ENCODE data around the gene HASPIN.

HASPIN gene

DNA sequence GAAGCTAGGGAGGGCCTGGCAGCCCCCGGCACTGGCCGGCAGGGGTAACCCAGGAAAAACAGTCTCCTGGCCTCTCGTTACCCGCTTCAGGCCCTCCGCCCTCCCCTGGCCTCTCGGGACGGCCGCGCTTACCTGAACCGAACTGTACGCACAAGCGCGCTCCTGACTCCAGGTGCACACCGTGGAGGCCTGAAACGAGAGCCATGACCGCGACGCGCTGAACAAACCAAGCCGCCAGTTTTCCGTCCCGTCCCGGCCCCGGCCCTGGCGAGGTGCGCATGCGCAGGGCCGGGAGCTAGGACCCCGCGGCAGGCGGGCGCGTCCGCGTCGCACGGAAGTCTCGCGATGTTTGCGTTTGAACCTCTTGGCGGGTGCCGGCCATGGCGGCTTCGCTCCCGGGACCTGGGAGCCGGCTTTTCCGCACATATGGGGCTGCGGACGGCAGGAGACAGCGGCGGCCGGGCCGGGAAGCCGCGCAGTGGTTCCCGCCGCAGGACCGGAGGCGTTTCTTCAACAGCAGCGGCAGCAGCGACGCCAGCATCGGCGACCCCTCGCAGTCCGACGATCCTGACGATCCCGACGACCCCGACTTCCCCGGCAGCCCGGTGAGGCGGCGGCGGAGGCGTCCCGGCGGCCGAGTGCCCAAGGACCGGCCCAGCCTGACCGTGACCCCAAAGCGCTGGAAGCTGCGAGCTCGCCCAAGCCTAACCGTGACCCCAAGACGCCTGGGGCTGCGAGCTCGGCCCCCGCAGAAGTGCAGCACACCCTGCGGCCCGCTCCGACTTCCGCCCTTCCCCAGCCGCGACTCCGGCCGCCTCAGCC is at the start of gene HASPIN:
TSS of gene HASPIN (plus strand) at position 348 of the 822 bp plus-strand sequence. CDS start at position 381, 33 bp downstream.
- no peaks in the 10 kb centered on the region for H3K27me3 ChIP-seq (ENCODE audit: control insufficient read depth, insufficient read depth, low read length)
- peak within 1 kb of the TSS; percentile 61 for H3K4me3 ChIP-seq (ENCODE audit: low read length)
- no peaks in the 10 kb centered on the region for H3K4me1 ChIP-seq (ENCODE audit: control insufficient read depth, insufficient read depth, low read length)
- no peaks in the 10 kb centered on the region for H3K9me3 ChIP-seq (ENCODE audit: control insufficient read depth, insufficient read depth, low read length)
- DNase-seq (ENCODE audit: low read depth, low spot score) = peak; percentile 81
- no peak within 1 kb of the TSS for H3K27ac ChIP-seq (ENCODE audit: low read length)
- H3K36me3 ChIP-seq (ENCODE audit: control insufficient read depth, insufficient read depth, low read length) = peaks cover 7% of the 10 kb centered on the region; the same call in 1 of the 2 replicates
- no CpG with 5 or more reads among the region's 98 CpGs for WGBS (ENCODE audit: insufficient coverage, insufficient read length)

- Histone ChIP-seq H3K36me3 (ENCODE audit: control insufficient read depth, insufficient read depth, low read length) (no peaks in the 10 kb centered on the region), H3K4me3 (ENCODE audit: low read length) (no peak overlapping the region), H3K27me3 (ENCODE audit: control insufficient read depth, insufficient read depth, low read length) (no peaks in the 10 kb centered on the region), H3K4me1 (ENCODE audit: control insufficient read depth, insufficient read depth, low read length) (no peaks in the 10 kb centered on the region), H3K9me3 (ENCODE audit: control insufficient read depth, insufficient read depth, low read length) (no peaks in the 10 kb centered on the region), H3K27ac (ENCODE audit: low read length) (no peak overlapping the region)
- no peak for DNase-seq (ENCODE audit: low read depth, low spot score)
- no CpG with 5 or more reads among the region's 11 CpGs for WGBS (ENCODE audit: insufficient coverage, insufficient read length)
These were observed 47.8 kb upstream of the HASPIN start for GRCh38 chr17:3675886-3676285.

GRCh38 chr17:3678095-3678820 is 45.4 kb upstream of the HASPIN start:
- H3K9me3 ChIP-seq (ENCODE audit: control insufficient read depth, insufficient read depth, low read length) = no peaks in the 10 kb centered on the region
- H3K27ac ChIP-seq (ENCODE audit: low read length) = no peak overlapping the region
- no peak for DNase-seq (ENCODE audit: low read depth, low spot score)
- no peaks in the 10 kb centered on the region for H3K27me3 ChIP-seq (ENCODE audit: control insufficient read depth, insufficient read depth, low read length)
- no CpG with 5 or more reads among the region's 16 CpGs for WGBS (ENCODE audit: insufficient coverage, insufficient read length)
- H3K36me3 ChIP-seq (ENCODE audit: control insufficient read depth, insufficient read depth, low read length) = no peaks in the 10 kb centered on the region
- no peaks in the 10 kb centered on the region for H3K4me1 ChIP-seq (ENCODE audit: control insufficient read depth, insufficient read depth, low read length)
- no peak overlapping the region for H3K4me3 ChIP-seq (ENCODE audit: low read length)

GRCh38 chr17:3678821-3679530 is 44.7 kb upstream of the HASPIN start:
- no peak overlapping the region for H3K4me3 ChIP-seq (ENCODE audit: low read length)
- no peaks in the 10 kb centered on the region for H3K4me1 ChIP-seq (ENCODE audit: control insufficient read depth, insufficient read depth, low read length)
- no peaks in the 10 kb centered on the region for H3K9me3 ChIP-seq (ENCODE audit: control insufficient read depth, insufficient read depth, low read length)
- WGBS (ENCODE audit: insufficient coverage, insufficient read length) = no CpG with 5 or more reads among the region's 27 CpGs
- H3K27me3 ChIP-seq (ENCODE audit: control insufficient read depth, insufficient read depth, low read length) = no peaks in the 10 kb centered on the region
- DNase-seq (ENCODE audit: low read depth, low spot score) = no peak
- H3K36me3 ChIP-seq (ENCODE audit: control insufficient read depth, insufficient read depth, low read length) = no peaks in the 10 kb centered on the region
- H3K27ac ChIP-seq (ENCODE audit: low read length) = no peak overlapping the region

DNA sequence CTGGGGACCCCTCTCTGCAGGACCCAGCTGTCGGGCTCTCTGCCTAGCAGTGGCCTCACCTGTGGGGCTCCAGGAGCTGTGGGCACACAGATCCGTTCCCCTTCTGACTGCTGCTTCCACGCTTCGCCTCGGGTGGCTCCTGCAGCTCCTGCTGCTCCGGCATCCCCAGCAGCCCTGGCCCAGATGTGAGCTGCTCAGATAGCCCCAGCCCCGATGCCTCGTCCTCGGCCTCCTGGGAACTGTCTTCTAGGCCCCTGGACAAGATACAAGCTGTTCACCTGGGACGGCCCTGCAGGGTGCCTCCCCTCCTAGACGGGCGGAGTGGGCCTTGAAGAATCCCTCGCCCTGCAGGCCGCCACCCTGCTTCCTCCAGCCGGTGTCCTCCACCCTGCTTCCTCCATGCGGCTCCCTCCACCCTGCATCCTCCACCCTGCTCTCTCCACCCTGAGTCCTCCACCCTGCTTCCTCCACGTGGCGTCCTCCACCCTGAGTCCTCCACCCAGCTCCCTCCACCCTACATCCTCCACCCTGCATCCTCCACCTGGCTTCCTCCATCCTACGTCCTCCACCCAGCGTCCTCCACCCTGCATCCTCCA is 44.1 kb upstream of the HASPIN start:
- Histone ChIP-seq H3K27me3 (ENCODE audit: control insufficient read depth, insufficient read depth, low read length) (no peaks in the 10 kb centered on the region), H3K4me1 (ENCODE audit: control insufficient read depth, insufficient read depth, low read length) (no peaks in the 10 kb centered on the region), H3K27ac (ENCODE audit: low read length) (no peak overlapping the region), H3K36me3 (ENCODE audit: control insufficient read depth, insufficient read depth, low read length) (no peaks in the 10 kb centered on the region), H3K9me3 (ENCODE audit: control insufficient read depth, insufficient read depth, low read length) (no peaks in the 10 kb centered on the region), H3K4me3 (ENCODE audit: low read length) (no peak overlapping the region)
- no CpG with 5 or more reads among the region's 20 CpGs for WGBS (ENCODE audit: insufficient coverage, insufficient read length)
- no peak for DNase-seq (ENCODE audit: low read depth, low spot score)

DNA sequence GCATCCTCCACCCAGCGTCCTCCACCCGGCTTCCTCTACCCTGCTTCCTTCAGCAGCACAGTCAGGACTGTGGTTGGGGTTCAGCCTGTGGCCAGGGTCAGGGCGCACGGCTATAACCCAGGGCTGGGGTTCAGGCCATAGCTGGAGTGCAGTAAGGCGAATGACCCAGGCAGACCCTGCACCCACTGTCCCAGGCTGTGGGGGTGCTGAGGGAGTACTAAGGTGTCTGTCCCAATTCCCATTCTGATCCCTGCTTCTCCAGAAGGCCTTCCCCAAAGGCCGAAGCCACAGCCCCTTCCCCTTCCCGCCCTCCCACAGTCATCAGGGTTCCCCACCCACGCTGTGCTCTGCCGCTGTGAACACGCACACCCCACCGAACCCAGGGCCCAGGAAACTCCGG is 42.6 kb upstream of the HASPIN start:
- Histone ChIP-seq H3K9me3 (ENCODE audit: control insufficient read depth, insufficient read depth, low read length) (no peaks in the 10 kb centered on the region), H3K27ac (ENCODE audit: low read length) (no peak overlapping the region), H3K4me3 (ENCODE audit: low read length) (no peak overlapping the region), H3K27me3 (ENCODE audit: control insufficient read depth, insufficient read depth, low read length) (no peaks in the 10 kb centered on the region), H3K4me1 (ENCODE audit: control insufficient read depth, insufficient read depth, low read length) (no peaks in the 10 kb centered on the region), H3K36me3 (ENCODE audit: control insufficient read depth, insufficient read depth, low read length) (no peaks in the 10 kb centered on the region)
- no CpG with 5 or more reads among the region's 12 CpGs for WGBS (ENCODE audit: insufficient coverage, insufficient read length)
- no peak for DNase-seq (ENCODE audit: low read depth, low spot score)

GRCh38 chr17:3681565-3681964 is 42.1 kb upstream of the HASPIN start:
- Histone ChIP-seq H3K9me3 (ENCODE audit: control insufficient read depth, insufficient read depth, low read length) (no peaks in the 10 kb centered on the region), H3K27me3 (ENCODE audit: control insufficient read depth, insufficient read depth, low read length) (no peaks in the 10 kb centered on the region), H3K4me3 (ENCODE audit: low read length) (no peak overlapping the region), H3K27ac (ENCODE audit: low read length) (no peak overlapping the region), H3K36me3 (ENCODE audit: control insufficient read depth, insufficient read depth, low read length) (no peaks in the 10 kb centered on the region), H3K4me1 (ENCODE audit: control insufficient read depth, insufficient read depth, low read length) (no peaks in the 10 kb centered on the region)
- no peak for DNase-seq (ENCODE audit: low read depth, low spot score)
- WGBS (ENCODE audit: insufficient coverage, insufficient read length) = no CpG with 5 or more reads among the region's 20 CpGs

GRCh38 chr17:3682033-3682432 is 41.7 kb upstream of the HASPIN start:
- H3K4me3 ChIP-seq (ENCODE audit: low read length) = no peak overlapping the region
- no CpG with 5 or more reads among the region's 12 CpGs for WGBS (ENCODE audit: insufficient coverage, insufficient read length)
- H3K9me3 ChIP-seq (ENCODE audit: control insufficient read depth, insufficient read depth, low read length) = no peaks in the 10 kb centered on the region
- DNase-seq (ENCODE audit: low read depth, low spot score) = no peak
- H3K36me3 ChIP-seq (ENCODE audit: control insufficient read depth, insufficient read depth, low read length) = no peaks in the 10 kb centered on the region
- H3K27me3 ChIP-seq (ENCODE audit: control insufficient read depth, insufficient read depth, low read length) = no peaks in the 10 kb centered on the region
- no peak overlapping the region for H3K27ac ChIP-seq (ENCODE audit: low read length)
- H3K4me1 ChIP-seq (ENCODE audit: control insufficient read depth, insufficient read depth, low read length) = no peaks in the 10 kb centered on the region

DNA sequence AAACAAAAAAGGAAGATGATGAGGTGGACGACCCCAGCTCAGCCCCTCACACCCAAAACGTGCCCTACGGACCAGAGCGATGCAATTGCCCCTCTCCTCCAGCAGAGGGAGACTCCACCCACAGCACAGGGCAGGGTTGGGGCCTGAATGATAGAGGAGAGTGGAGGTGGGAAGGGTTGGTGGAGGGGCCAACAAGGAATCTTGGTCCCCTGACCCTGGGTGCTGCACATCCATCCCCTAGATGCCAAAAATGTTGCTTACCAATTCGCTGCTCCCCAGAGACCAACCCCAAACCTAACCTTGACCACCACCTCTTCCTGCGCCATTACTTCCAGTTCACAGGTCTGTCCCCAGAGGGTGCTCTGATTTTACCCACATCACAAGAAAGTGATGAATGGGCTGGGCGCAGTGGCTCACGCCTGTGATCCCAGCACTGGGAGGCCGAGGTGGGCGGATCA is 40.6 kb upstream of the HASPIN start:
- no peak for DNase-seq (ENCODE audit: low read depth, low spot score)
- no CpG with 5 or more reads among the region's 10 CpGs for WGBS (ENCODE audit: insufficient coverage, insufficient read length)
- Histone ChIP-seq H3K36me3 (ENCODE audit: control insufficient read depth, insufficient read depth, low read length) (no peaks in the 10 kb centered on the region), H3K4me1 (ENCODE audit: control insufficient read depth, insufficient read depth, low read length) (peaks cover under 1% of the 10 kb centered on the region; the same call in 1 of the 2 replicates), H3K4me3 (ENCODE audit: low read length) (no peak overlapping the region), H3K9me3 (ENCODE audit: control insufficient read depth, insufficient read depth, low read length) (no peaks in the 10 kb centered on the region), H3K27me3 (ENCODE audit: control insufficient read depth, insufficient read depth, low read length) (no peaks in the 10 kb centered on the region), H3K27ac (ENCODE audit: low read length) (no peak overlapping the region)

DNA sequence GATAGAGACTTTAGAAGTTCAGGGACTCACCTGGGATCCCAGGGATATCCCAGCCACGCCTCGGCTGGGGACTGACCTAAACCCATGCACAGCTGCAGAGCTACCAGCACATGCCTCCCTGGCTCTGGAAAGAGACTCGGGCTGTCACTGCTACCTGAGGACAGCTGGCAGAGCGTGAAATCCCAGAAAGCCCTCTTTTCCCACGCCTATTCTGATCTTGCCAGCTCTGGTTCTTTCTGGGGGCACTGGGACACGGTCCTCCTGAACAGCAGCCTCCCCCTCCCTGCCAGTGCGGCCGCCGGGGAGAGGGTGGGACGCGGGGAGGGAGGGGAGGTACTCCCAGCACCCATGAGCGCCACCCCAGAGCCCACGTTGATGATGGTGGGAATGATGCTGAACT is 38.5 kb upstream of the HASPIN start:
- Histone ChIP-seq H3K9me3 (ENCODE audit: control insufficient read depth, insufficient read depth, low read length) (no peaks in the 10 kb centered on the region), H3K4me3 (ENCODE audit: low read length) (no peak overlapping the region), H3K27me3 (ENCODE audit: control insufficient read depth, insufficient read depth, low read length) (no peaks in the 10 kb centered on the region), H3K27ac (ENCODE audit: low read length) (no peak overlapping the region), H3K36me3 (ENCODE audit: control insufficient read depth, insufficient read depth, low read length) (no peaks in the 10 kb centered on the region), H3K4me1 (ENCODE audit: control insufficient read depth, insufficient read depth, low read length) (peaks cover 1% of the 10 kb centered on the region)
- WGBS (ENCODE audit: insufficient coverage, insufficient read length) = no CpG with 5 or more reads among the region's 13 CpGs
- DNase-seq (ENCODE audit: low read depth, low spot score) = no peak

Data from iPS DF 6.9 (cell line).